ENCODE results near the gene HYPK.

GRCh38 chr15:43852607-43853006 lies 52.2 kb downstream of the HYPK start:
- TF ChIP-seq CTCF (conservative IDR thresholded peaks at IDR 0.05; ENCODE audit: low read depth, low read length), result no peak
- TF ChIP-seq EZH2phosphoT487 (IDR thresholded peaks at IDR 0.05; ENCODE audit: borderline replicate concordance, low read length), result no peak
- TF ChIP-seq EZH2 (IDR thresholded peaks at IDR 0.05; ENCODE audit: low read length, unreplicated experiment), result no peak
